Fibroblast of upper back skin (primary cell): ENCODE data around the gene LCN6.
"Not testable (repeated sequence)": the region's sequence is repeated elsewhere in the genome, so short reads cannot be mapped to it uniquely, and the experiment has no call there.

Source experiments
- DNase-seq: peaks from one replicate; pipeline ENCODE4 v3.0.0-alpha.2; 2013

The LCN6 gene

DNA sequence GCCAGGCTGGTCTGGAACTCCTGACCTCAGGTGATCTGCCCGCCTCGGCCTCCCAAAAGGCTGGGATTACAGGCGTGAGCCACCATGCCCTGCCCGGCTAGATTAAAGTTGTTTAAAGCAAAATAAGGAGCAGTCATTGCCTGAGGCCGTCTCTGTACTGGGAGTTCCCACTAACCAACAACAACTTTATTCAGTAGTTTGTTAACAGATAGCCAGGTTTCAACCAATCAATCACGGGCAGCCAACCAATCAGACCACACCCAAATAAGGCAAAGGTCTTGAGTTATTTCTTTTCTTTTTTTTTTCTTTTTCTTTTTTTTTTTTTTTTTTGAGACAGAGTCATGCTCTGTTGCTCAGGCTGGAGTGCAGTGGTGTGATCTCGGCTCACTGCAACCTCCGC is 43.6 kb downstream of the LCN6 start:
- not testable (repeated sequence) for DNase-seq

DNA sequence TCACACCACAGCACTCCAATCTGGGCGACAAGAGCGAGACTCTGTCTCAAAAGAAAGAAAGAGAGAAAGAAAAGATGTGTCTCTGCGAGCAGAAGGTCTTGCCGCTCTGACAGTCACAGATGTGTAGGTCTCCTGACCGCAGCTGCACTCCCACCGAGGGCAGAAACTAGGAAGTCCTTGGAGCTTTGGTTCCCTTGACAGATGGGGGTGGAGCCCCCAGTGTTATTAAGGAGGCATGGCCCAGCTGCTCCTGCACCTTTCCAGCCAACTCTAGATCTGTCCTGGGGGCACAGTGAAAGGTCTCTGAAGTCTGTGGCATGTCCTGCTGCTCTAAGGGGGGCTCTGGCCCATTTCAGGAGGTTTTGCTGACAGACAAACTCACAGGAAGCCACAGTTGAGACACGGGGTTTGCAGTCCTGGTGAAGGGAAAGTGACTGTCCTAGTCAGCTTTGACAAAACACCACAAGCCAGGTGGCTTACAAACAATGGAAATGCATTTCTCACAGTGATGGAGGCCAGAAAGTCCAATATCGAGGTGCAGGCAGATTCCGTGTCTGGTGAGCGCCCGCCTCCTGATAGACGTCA is 45.0 kb downstream of the LCN6 start:
- DNase-seq, result no peak

DNA sequence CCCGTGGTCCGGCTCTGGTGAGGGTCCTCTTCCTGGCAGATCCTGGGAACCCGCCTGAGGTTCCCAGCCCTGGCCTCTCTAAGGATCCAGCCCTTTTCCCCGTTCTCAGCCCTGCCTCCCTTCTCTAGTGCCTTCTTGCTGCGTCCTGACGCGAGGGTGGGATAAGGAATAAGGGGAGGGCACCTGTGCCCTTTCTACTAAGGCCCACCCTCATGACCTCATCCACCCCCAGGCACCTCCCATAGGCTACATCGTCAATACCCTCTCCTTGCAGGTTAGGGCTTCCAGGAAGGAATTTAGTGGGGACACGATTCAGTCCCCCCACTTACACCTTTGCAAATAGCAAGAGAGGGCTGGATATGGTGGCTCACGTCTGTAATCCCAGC is 46.7 kb downstream of the LCN6 start:
- no peak for DNase-seq

DNA sequence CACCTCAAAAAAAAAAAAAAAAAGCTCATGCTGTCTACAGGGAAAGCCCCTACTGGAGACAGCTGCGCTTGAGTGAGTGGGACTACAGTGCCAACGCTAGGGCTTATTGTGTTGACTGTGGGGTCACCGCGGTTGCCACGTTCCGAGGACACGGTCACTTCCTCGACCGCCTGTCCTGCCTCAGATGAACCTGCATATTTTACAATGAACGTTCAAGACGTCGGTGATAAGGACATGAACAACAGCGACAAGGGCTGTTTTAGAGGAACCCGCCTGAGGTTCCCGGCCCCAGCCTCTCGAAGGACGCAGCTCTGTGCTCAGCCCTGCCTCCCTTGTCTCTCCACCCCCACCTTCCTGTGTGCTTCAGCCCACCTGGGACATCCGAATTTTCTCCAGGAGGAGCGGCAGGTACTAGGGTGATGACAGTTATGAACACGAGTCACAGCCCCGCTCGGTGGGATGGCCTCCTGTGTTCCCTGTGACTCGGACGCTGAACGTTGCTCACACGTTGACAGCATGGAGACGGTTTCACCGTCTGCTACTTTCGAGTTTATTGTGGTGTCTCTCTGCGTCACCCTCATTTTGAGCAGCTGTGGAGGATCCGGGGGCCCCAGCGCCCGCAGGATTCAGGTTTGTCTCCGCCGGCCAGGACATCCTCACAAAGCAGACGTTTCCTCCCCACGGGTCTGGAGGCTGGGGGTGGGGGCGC is 47.2 kb downstream of the LCN6 start:
- no peak for DNase-seq

DNA sequence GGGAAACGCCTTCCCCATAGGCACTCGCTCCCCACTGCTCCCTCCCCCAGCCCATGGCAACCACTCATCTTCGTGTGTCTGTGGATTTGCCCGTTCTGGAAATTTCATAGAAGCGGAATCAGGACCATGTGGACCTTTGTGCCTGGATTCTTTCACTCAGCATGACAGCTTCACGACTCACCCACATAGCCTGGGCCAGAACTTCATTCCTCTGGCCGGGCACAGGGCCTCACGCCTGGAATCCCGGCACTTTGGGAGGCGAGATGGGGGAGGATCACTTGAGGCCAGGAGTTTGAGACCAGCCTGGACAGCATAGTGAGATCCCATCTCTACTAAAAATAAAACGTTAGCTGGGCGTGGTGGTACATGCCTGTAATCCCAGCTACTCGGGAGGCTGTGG is 48.0 kb downstream of the LCN6 start:
- DNase-seq, result peak; percentile 47

DNA sequence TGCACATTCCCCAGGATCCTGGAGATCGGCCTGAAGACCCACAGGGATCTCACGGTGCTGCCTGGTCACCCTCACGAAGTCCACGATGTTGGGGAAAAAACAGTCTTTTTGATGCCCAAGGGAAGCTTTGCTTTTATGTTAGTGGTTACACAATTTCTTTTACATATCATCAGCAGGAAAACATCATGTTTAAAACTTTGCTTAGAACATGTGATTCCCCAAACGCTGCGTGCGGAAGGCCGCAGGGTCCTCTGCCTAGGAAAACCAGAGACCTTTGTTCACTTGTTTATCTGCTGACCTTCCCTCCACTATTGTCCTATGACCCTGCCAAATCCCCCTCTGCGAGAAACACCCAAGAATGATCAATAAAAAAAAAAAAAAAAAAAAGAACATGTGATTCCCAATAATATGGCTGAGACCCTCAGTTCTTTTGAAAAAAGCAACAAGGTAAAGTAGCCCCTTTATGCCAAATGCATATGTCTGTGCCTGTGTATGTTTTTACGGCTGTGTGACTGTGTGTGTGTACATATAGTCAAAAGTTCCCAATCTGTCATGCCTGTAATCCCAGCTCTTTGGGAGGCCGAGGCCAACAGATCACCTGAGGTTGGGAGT is 49.6 kb downstream of the LCN6 start:
- DNase-seq, result no peak

DNA sequence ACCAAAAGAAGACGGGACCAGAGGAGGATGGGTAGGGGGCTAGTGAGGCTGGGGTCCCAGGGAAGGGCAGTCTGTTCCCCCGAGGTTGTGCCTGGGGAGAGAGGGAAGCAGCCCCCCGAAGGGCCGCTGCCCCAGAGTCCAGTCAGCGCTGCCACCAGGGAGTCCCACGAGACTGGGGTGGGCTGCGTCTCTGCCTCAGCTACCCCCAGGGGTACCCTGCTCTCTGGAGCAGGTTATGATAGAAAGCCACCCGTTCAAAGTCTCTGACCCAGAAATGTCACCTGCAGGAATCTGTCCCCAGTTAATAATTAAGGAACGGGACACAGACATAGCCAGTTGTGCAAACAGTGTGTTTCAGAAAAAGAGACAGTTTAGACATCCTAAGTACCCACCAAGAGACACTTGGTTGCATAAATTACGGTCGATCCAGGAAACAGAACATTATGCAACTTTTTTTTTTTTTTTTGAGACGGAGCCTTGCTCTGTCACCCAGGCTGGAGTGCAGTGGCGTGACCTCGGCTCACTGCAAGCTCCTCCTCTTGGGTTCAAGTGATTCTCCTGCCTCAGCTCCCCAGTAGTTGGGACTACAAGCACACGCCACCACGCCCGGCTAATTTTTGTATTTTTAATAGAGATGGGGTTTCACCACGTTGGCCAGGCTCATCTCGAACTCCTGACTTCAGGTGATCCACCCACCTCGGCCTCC is 50.4 kb downstream of the LCN6 start:
- no peak for DNase-seq

DNA sequence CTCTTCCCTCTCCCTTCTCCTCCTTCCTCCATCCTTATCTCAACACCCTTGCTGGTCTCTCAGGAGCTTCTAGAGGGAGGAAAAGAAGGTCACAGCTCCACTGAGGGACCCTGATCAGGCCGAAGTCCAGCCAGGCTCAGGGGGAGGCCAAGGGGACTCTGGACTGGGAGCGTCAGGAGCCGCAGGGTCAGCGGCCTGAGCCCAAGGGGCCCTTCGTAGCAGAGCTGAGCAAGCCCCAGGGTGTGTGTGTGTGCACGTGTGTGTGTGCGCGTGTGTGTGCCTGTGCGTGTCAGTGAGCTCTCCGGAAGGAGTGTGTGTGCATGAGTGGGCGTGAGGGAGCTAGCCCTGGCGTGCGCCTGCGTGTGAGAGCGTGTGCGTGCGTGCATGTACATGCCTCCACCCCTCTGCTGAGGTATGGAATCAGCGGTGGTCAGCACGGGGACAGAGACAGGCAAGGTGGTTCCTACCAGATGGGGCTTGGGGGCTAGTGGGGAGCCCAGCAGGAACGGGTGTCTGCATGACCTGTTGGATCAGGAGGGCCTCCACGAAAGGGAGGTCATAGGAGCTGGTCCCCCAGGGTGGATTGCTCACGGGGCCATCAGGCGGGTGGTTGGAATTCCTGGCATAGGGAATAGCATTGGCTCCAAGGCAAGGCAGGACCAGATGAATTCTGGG is 51.0 kb downstream of the LCN6 start:
- DNase-seq, result no peak

DNA sequence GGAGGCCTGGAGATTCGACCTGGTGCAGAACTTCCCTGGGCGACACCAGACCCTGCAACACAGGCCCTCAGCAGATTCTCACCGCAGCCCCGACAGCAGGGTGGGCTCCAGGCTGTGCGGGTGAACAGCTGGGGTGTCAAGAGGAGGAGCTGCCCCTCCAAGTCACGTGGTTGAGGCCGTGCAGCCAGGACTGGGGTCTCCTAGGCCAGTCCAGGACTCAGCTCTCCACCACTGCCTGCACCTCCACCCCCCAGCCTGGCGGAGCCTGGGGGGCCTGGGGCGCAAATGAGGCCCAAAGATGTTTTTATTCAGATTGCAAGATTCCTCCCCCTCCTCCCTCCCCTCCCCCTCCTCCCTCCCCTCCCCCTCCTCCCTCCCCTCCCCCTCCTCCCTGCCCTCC is 51.8 kb downstream of the LCN6 start:
- DNase-seq, result no peak

DNA sequence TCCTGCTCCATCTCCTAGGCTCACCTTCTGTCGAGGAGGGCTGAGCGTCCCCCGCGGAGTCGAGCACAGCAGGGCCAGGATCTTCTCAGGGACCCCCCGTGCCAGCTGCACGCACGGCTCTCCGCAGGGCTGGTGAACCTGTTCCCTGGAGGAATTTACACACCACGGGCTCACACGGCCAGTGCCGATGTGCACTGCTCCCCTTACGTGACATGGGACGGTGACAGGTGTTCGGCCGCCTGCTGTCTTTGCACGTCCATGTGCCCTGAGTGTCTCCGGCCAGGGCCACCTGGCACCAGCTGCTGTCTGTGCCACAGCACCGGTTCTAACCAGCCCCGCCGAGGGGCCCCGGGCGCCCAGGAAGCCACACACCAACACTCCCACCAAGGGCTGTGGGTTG is 52.4 kb downstream of the LCN6 start:
- DNase-seq, result no peak

DNA sequence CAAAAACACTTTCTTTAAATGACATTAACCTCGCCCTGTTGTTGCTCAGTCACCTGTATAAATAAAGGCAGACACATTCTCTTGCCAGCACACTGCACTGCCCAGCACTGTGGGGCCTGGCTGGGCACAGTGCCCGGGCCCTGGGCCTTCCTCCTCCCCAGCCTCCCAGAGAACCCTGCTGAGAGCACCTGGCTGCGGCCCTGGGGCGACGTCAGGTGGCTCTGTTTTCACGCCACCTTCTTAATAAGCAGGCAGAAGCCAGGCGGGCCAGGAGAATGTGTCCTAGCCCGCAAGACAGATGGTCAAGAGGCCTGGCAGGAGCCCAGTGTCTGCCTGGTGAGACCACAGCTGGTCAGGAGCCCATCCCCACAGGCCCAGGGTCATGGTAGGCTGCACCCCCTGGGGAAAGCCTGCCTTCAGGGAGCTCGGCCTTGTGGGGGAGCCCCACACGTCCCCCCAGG is 52.9 kb downstream of the LCN6 start:
- DNase-seq, result no peak

DNA sequence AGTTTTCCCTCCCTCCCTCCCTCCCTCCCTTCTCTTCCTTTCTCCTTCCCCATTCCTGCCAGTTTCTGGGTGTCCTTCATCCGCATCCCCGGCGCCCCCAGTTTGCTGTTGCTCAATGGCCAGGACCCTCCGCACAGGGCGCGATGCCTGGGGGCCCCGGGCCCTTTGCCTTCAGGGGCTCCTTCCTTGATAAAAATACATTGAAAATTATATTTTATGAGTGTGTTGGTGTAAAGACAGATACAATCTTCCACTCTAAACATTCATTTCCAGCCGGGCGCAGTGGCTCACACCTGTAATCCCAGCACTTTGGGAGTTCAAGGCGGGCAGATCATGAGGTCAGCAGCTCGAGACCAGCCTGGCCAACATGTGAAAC is 53.5 kb downstream of the LCN6 start:
- no peak for DNase-seq

DNA sequence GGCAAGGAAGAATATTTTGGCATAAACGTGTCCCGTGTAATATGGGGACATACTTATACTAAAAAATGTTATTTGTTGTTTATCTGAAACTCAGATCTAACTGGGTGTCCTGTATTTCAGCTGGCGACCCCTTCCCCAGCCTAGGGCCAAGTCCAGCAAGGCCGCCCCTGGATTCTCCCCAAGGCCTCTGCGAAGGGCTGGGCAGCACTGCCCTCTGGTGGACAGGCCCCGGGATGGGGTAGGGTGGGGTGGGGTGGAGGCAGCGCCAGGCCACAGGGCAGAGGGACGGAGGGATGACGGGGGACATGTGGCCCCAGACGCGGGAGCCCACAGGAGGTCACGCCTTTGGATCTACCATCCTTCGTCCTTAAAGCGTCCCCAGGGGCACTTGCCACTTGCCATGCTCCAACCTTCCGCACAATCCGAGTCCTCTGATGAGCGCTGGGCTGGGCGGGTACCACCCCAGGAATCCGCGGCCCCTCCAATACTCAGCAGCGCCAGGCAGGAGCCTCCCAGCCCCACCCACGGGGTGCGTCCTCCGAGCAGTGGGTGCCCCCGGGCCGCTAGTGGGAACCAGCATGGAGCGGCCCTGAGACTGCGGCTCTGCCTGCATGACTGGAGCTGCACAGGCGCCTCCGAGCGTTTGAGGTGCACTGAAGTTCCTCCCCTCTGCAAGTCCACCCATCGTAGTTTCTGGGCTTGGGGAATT is 54.0 kb downstream of the LCN6 start:
- no peak for DNase-seq
